GM12891 (cell line): ENCODE measurements around the gene OXCT2.

ENCODE experiments used
- PAX5 ChIP-seq: IDR thresholded peaks from 2 replicates; pipeline ENCODE4 v1.6.1; 2011; ENCODE audit warnings: low read length, moderate library complexity, mild to moderate bottlenecking; ENCODE audit not compliant: insufficient read depth, severe bottlenecking
- POLR2A ChIP-seq: IDR thresholded peaks from 2 replicates; pipeline ENCODE4 v1.6.1; 2011; ENCODE audit warnings: low read depth, low read length, control low read depth
- TAF1 ChIP-seq: IDR thresholded peaks from 2 replicates; pipeline ENCODE4 v1.6.1; 2011; ENCODE audit warnings: low read depth, low read length, control low read depth

DNA sequence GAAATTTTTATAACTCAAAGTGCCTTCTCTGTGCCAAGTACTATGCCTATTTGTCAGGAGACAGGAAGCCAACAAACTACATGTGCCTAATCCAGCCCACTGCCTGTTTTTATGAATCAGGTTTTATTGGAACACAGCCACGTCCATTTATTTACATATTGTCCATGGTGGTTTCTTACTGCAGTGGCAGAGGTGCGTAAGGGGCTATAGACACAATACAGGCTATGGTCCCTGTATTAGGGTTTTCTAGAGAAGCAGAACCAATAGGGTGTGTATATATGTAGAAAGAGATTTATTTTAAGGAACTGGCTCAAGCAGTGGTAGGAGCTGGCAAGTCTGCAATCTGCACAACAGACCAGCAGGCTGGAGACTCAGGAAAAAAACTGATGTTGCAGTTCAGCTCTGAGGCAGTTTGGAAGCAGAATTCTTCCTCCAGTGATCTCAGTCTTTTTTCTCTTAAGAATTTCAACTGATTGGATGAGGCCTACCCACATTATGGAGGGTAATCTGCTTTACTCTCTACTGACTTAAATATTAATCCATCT lies 17.1 kb downstream of the OXCT2 start:
- TF ChIP-seq POLR2A (no peak), PAX5 (no peak), TAF1 (no peak)
